Lower leg skin (tissue), 4 donors: ENCODE results near the gene SH3BP5. TPM values are rescaled to one million over a fixed set of nuclear protein-coding genes. Genes with fewer than 3 reads are reported as not detected.

Source experiments
- DNase-seq, 2 donors: peaks; one replicate each; pipeline ENCODE4 v3.0.0-alpha.2; 2019; ENCODE audit warnings: low spot score in 2 of 2
- H3K4me3 ChIP-seq: fragments of 200-600 bp; sonication (generic); 2 replicates; pipeline ENCODE4 v1.5.1; 2017; ENCODE audit warnings: mild to moderate bottlenecking, low read depth; ENCODE audit not compliant: poor library complexity, severe bottlenecking
- CTCF ChIP-seq, 3 donors: fragments of 450-650 bp; IDR thresholded peaks; one replicate each; pipeline ENCODE4 v1.5.1; 2016; ENCODE audit warnings: antibody characterized with exemption in 3 of 3, mild to moderate bottlenecking in 3 of 3, moderate library complexity in 2 of 3
- POLR2A ChIP-seq, 2 donors: fragments of 450-650 bp; IDR thresholded peaks; one replicate each; pipeline ENCODE4 v1.6.1; 2016 to 2017; ENCODE audit warnings: antibody characterized with exemption in 2 of 2, mild to moderate bottlenecking in 1 of 2, moderate library complexity in 1 of 2
- WGBS, 2 donors: methylation state at CpG; one replicate each; pipeline ENCODE4 v1.1.5; 2018; 5-methylcytosine and 5-hydroxymethylcytosine counted together
- intact Hi-C: fragments of 100-400 bp; cut with DNase I; formaldehyde crosslinking; loops from one replicate; pipeline ENCODE4 v1.15.0; 2023; ENCODE audit warnings: low total_unique reads
- total RNA-seq, 4 donors: library from RNA; depleted of rRNA; stranded (reverse); fragments of >200 nt; gene quantifications; one replicate each; pipeline ENCODE4 v1.1.0, GENCODE V29; 2016

SH3BP5 gene
- total RNA-seq, 4 donors from 2014 or later, result 10.7 to 30.3 (median 18.5) TPM

DNA sequence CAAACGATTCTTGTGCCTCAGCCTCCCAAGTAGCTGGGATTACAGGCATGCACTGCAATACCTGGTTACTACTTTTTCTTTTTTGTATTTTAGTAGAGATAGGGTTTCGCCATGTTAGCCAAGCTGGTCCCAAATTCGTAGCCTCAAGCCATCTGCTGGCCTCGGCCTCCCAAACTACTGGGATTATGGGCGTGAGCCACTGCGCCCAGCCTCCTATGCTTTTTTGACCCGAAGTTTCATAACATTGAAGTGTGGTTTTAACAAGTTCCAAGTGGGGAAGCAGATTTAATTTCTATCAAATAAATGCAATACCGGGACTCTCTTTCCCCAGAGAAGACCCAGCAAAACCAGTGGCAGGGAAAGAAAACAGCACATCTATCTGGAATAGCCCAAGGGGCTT is 13.7 kb downstream of the SH3BP5 start:
- no peak for TF ChIP-seq POLR2A (IDR thresholded peaks at IDR 0.05)
- no peak for TF ChIP-seq CTCF (IDR thresholded peaks at IDR 0.05)
- H3K4me3 ChIP-seq, result no peak overlapping the region
- 74 to 77% methylated on average over 8 of the region's 8 CpGs for WGBS, 2 donors
- peak in 1 of 2 donors; percentile 20 for DNase-seq
- intact Hi-C loops, result no loop called here

GRCh38 chr3:15316998-15317435 is 15.4 kb downstream of the SH3BP5 start:
- 57 to 65% methylated on average over 5 of the region's 5 CpGs for WGBS, 2 donors
- peak in 1 of 2 donors; percentile 82 for DNase-seq
- no peak overlapping the region for H3K4me3 ChIP-seq
- TF ChIP-seq CTCF (IDR thresholded peaks at IDR 0.05) (no peak), POLR2A (IDR thresholded peaks at IDR 0.05) (no peak)
- intact Hi-C loops, result no loop called here

- no peak overlapping the region for H3K4me3 ChIP-seq
- intact Hi-C loops, result no loop called here
- DNase-seq, result peak; percentile 51 to 87
- 69 to 73% methylated on average over 4 of the region's 4 CpGs for WGBS, 2 donors
- no peak for TF ChIP-seq CTCF (IDR thresholded peaks at IDR 0.05)
- no peak for TF ChIP-seq POLR2A (IDR thresholded peaks at IDR 0.05)
Observed at GRCh38 chr3:15315003-15315402, 17.4 kb downstream of the SH3BP5 start.

GRCh38 chr3:15314276-15314675 is 18.1 kb downstream of the SH3BP5 start:
- WGBS, 2 donors, result 89 to 100% methylated on average over 1 of the region's 1 CpG
- H3K4me3 ChIP-seq, result no peak overlapping the region
- DNase-seq, result no peak
- no peak for TF ChIP-seq POLR2A (IDR thresholded peaks at IDR 0.05)
- intact Hi-C loops, result no loop called here

GRCh38 chr3:15313461-15313860 is 18.9 kb downstream of the SH3BP5 start:
- 82 to 83% methylated on average over 4 of the region's 4 CpGs for WGBS, 2 donors
- no peak for TF ChIP-seq CTCF (IDR thresholded peaks at IDR 0.05)
- TF ChIP-seq POLR2A (IDR thresholded peaks at IDR 0.05), result no peak
- H3K4me3 ChIP-seq, result no peak overlapping the region
- intact Hi-C loops, result no loop called here
- no peak for DNase-seq

GRCh38 chr3:15312550-15312949 is 19.8 kb downstream of the SH3BP5 start:
- no peak for DNase-seq
- TF ChIP-seq POLR2A (IDR thresholded peaks at IDR 0.05) (no peak), CTCF (IDR thresholded peaks at IDR 0.05) (no peak)
- intact Hi-C loops, result no loop called here
- no peak overlapping the region for H3K4me3 ChIP-seq
- 45 to 97% methylated on average over 2 of the region's 2 CpGs for WGBS, 2 donors
